Karpas-422 (cell line): ENCODE data around the gene DRC7. TPM values are rescaled to one million over a fixed set of nuclear protein-coding genes. Genes with fewer than 3 reads are reported as not detected.

Experiments
- DNase-seq: peaks from one replicate; pipeline ENCODE4 v3.0.0-alpha.2; 2015
- H2AFZ ChIP-seq: fragments of 200-600 bp; sonication (generic); 2 replicates; pipeline ENCODE4 v1.6.1; 2014; ENCODE audit warnings: antibody characterized with exemption, low read length, mixed read lengths
- H3K27ac ChIP-seq: fragments of 200-600 bp; sonication (generic); 2 replicates; pipeline ENCODE4 v1.5.1; 2014; ENCODE audit warnings: mild to moderate bottlenecking, low read length, moderate library complexity
- H3K27me3 ChIP-seq: fragments of 200-600 bp; sonication (generic); 2 replicates; pipeline ENCODE4 v1.6.1; 2014; ENCODE audit warnings: low read length, mixed read lengths
- H3K36me3 ChIP-seq: fragments of 200-600 bp; sonication (generic); 2 replicates; pipeline ENCODE4 v1.6.1; 2014; ENCODE audit warnings: low read length, mixed read lengths; ENCODE audit not compliant: insufficient read depth
- H3K4me1 ChIP-seq: fragments of 200-600 bp; sonication (generic); 2 replicates; pipeline ENCODE4 v1.6.1; 2014; ENCODE audit warnings: mild to moderate bottlenecking, low read length, mixed read lengths
- H3K4me2 ChIP-seq: fragments of 200-600 bp; sonication (generic); 2 replicates; pipeline ENCODE4 v1.6.1; 2014; ENCODE audit warnings: low read length, low read depth, mild to moderate bottlenecking; ENCODE audit not compliant: poor library complexity, severe bottlenecking
- H3K4me3 ChIP-seq: fragments of 200-600 bp; sonication (generic); 2 replicates; pipeline ENCODE4 v1.5.1; 2014; ENCODE audit warnings: mild to moderate bottlenecking, antibody characterized with exemption, low read length, mixed read lengths
- H3K79me2 ChIP-seq: fragments of 200-600 bp; sonication (generic); 2 replicates; pipeline ENCODE4 v1.6.1; 2014; ENCODE audit warnings: mild to moderate bottlenecking, low read length, mixed read lengths
- H3K9ac ChIP-seq: fragments of 200-600 bp; sonication (generic); 2 replicates; pipeline ENCODE4 v1.6.0; 2014; ENCODE audit warnings: low read length
- H3K9me2 ChIP-seq: fragments of 200-600 bp; sonication (generic), shearing (Covaris generic); replicated peaks from 2 replicates; pipeline ENCODE4 v1.6.0; 2014; ENCODE audit warnings: mild to moderate bottlenecking, low read length, moderate library complexity; ENCODE audit not compliant: insufficient read depth
- H3K9me3 ChIP-seq: fragments of 300-700, 200-600 bp; sonication (generic); 2 replicates; pipeline ENCODE4 v1.6.1; 2014; ENCODE audit warnings: low read length, mixed read lengths
- H4K20me1 ChIP-seq: fragments of 200-600 bp; sonication (generic); 2 replicates; pipeline ENCODE4 v1.6.1; 2014; ENCODE audit warnings: mild to moderate bottlenecking, antibody characterized with exemption, low read length, low read depth; ENCODE audit not compliant: insufficient read depth
- total RNA-seq: library from RNA; depleted of rRNA; stranded (reverse); fragments of >200 nt; shearing (Covaris generic); gene quantifications from 2 replicates; pipeline ENCODE4 v1.2.3, GENCODE V29; 2014; ENCODE audit warnings: low replicate concordance

Gene DRC7
- total RNA-seq, 1 experiment from 2014 or later = not detected

- H3K4me2 ChIP-seq = no peak overlapping the region
- no peaks in the 10 kb centered on the region for H4K20me1 ChIP-seq
- H3K9me3 ChIP-seq = no peaks in the 10 kb centered on the region
- H3K27ac ChIP-seq = no peak overlapping the region
- H3K9ac ChIP-seq = no peak overlapping the region
- H2AFZ ChIP-seq = no peak overlapping the region
- H3K4me3 ChIP-seq = no peak overlapping the region
- H3K4me1 ChIP-seq = no peaks in the 10 kb centered on the region
- no peak for DNase-seq
- H3K27me3 ChIP-seq = no peaks in the 10 kb centered on the region
- H3K9me2 ChIP-seq = no peaks in the 10 kb centered on the region
- H3K36me3 ChIP-seq = no peaks in the 10 kb centered on the region
- no peaks in the 10 kb centered on the region for H3K79me2 ChIP-seq
These were observed 59.1 kb downstream of the DRC7 start for GRCh38 chr16:57753448-57754353.

- Histone ChIP-seq H3K9ac (no peak overlapping the region), H4K20me1 (no peaks in the 10 kb centered on the region), H3K9me2 (no peaks in the 10 kb centered on the region), H3K4me2 (no peak overlapping the region), H3K36me3 (no peaks in the 10 kb centered on the region), H3K9me3 (no peaks in the 10 kb centered on the region), H3K4me3 (no peak overlapping the region), H3K79me2 (no peaks in the 10 kb centered on the region), H3K4me1 (no peaks in the 10 kb centered on the region), H2AFZ (no peak overlapping the region), H3K27ac (no peak overlapping the region), H3K27me3 (no peaks in the 10 kb centered on the region)
- no peak for DNase-seq
These were observed 59.9 kb downstream of the DRC7 start for GRCh38 chr16:57754354-57755060.

- H3K4me1 ChIP-seq = no peaks in the 10 kb centered on the region
- H4K20me1 ChIP-seq = no peaks in the 10 kb centered on the region
- H3K36me3 ChIP-seq = no peaks in the 10 kb centered on the region
- no peak overlapping the region for H2AFZ ChIP-seq
- no peaks in the 10 kb centered on the region for H3K27me3 ChIP-seq
- no peak overlapping the region for H3K9ac ChIP-seq
- DNase-seq = no peak
- no peaks in the 10 kb centered on the region for H3K9me2 ChIP-seq
- H3K27ac ChIP-seq = no peak overlapping the region
- H3K79me2 ChIP-seq = no peaks in the 10 kb centered on the region
- no peak overlapping the region for H3K4me2 ChIP-seq
- H3K9me3 ChIP-seq = no peaks in the 10 kb centered on the region
- no peak overlapping the region for H3K4me3 ChIP-seq
These were observed 60.6 kb downstream of the DRC7 start for GRCh38 chr16:57755061-57755684.

GRCh38 chr16:57755726-57756423 is 61.3 kb downstream of the DRC7 start:
- H4K20me1 ChIP-seq = no peaks in the 10 kb centered on the region
- H3K79me2 ChIP-seq = no peaks in the 10 kb centered on the region

GRCh38 chr16:57756424-57757325 is 62.1 kb downstream of the DRC7 start:
- Histone ChIP-seq H3K9me2 (no peaks in the 10 kb centered on the region), H3K9ac (no peak overlapping the region), H3K36me3 (no peaks in the 10 kb centered on the region), H3K27ac (no peak overlapping the region), H3K9me3 (no peaks in the 10 kb centered on the region), H4K20me1 (no peaks in the 10 kb centered on the region), H3K4me1 (no peaks in the 10 kb centered on the region), H3K79me2 (no peaks in the 10 kb centered on the region), H2AFZ (no peak overlapping the region), H3K4me2 (no peak overlapping the region), H3K27me3 (no peaks in the 10 kb centered on the region), H3K4me3 (no peak overlapping the region)
- no peak for DNase-seq

More at GRCh38 chr16:57755726-57756423, 61.3 kb downstream of the DRC7 start:
- Histone ChIP-seq H2AFZ (no peak overlapping the region), H3K9me3 (no peaks in the 10 kb centered on the region), H3K4me2 (no peak overlapping the region), H3K9ac (no peak overlapping the region), H3K4me3 (no peak overlapping the region), H3K9me2 (no peaks in the 10 kb centered on the region), H3K27ac (no peak overlapping the region), H3K36me3 (no peaks in the 10 kb centered on the region), H3K4me1 (no peaks in the 10 kb centered on the region), H3K27me3 (no peaks in the 10 kb centered on the region)
- no peak for DNase-seq

GRCh38 chr16:57757326-57757786 is 62.8 kb downstream of the DRC7 start:
- H3K27me3 ChIP-seq = no peaks in the 10 kb centered on the region
- peak; percentile 94 for DNase-seq
- no peak overlapping the region for H2AFZ ChIP-seq

GRCh38 chr16:57757883-57758282 is 63.3 kb downstream of the DRC7 start:
- Histone ChIP-seq H4K20me1 (no peaks in the 10 kb centered on the region), H3K27me3 (no peaks in the 10 kb centered on the region), H3K36me3 (no peaks in the 10 kb centered on the region), H3K27ac (no peak overlapping the region), H3K4me2 (no peak overlapping the region), H3K9me2 (no peaks in the 10 kb centered on the region), H3K9me3 (no peaks in the 10 kb centered on the region), H3K4me3 (no peak overlapping the region), H3K9ac (no peak overlapping the region), H3K79me2 (no peaks in the 10 kb centered on the region), H2AFZ (no peak overlapping the region), H3K4me1 (no peaks in the 10 kb centered on the region)
- no peak for DNase-seq

More at GRCh38 chr16:57757326-57757786, 62.8 kb downstream of the DRC7 start:
- H3K4me3 ChIP-seq = no peak overlapping the region
- no peaks in the 10 kb centered on the region for H3K4me1 ChIP-seq
- H3K27ac ChIP-seq = no peak overlapping the region
- H3K9me2 ChIP-seq = no peaks in the 10 kb centered on the region
- H4K20me1 ChIP-seq = no peaks in the 10 kb centered on the region
- H3K36me3 ChIP-seq = no peaks in the 10 kb centered on the region
- H3K4me2 ChIP-seq = no peak overlapping the region
- H3K9ac ChIP-seq = no peak overlapping the region
- H3K79me2 ChIP-seq = no peaks in the 10 kb centered on the region
- H3K9me3 ChIP-seq = no peaks in the 10 kb centered on the region
